Erythroblast (primary cell): ENCODE measurements around the gene FNDC3B.

Experiments used
- GATA1 ChIP-seq: IDR thresholded peaks from 2 replicates; pipeline ENCODE4 v1.6.1; 2011; ENCODE audit warnings: low read depth, mild to moderate bottlenecking, control low read depth, low read length, moderate library complexity
- POLR2A ChIP-seq: IDR thresholded peaks from 2 replicates; pipeline ENCODE4 v1.6.1; 2011; ENCODE audit warnings: mild to moderate bottlenecking, low read length

DNA sequence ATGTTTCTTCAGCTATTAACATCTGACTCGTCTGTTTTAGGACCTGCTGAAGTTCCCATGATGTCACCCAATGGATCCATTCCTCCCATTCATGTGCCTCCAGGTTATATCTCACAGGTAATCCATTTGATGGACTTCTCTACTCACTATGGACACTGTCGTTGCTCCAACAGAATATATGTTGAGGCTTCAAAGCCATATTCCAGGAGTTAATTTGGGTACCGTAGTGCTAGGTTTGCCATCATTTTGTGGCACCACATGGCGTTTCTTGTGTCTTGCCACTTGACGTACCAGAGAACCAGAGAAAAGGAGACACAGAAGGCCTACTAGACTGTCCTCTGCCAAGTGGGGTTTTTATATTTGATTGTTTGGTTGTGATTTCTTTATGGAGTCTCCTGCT is 187.5 kb downstream of the FNDC3B start:
- TF ChIP-seq POLR2A: no peak
- TF ChIP-seq GATA1: no peak
